SK-N-SH treated with all-trans-retinoic acid at 6 μM for 48 hours (cell line): ENCODE measurements around the gene NAPB.

ENCODE experiments used
- ATAC-seq: fragments of 200-7000 bp; cut with Tn5 transposase; 3 replicates; pipeline ENCODE4 v1.9.1; 2020; ENCODE audit warnings: mild to moderate bottlenecking, moderate library complexity
- ARNTL ChIP-seq: fragments of 450-650 bp; formaldehyde crosslinking; IDR thresholded peaks from 2 replicates; pipeline ENCODE4 v1.5.0; 2020; ENCODE audit warnings: low read depth, mild to moderate bottlenecking, moderate library complexity, borderline replicate concordance
- BACH2 ChIP-seq: fragments of 250-450 bp; sonication (Bioruptor Pico); IDR thresholded peaks from 2 replicates; pipeline ENCODE4 v1.9.0; 2021; ENCODE audit warnings: mild to moderate bottlenecking, borderline replicate concordance
- CREB5 ChIP-seq: fragments of 250-450 bp; sonication (Bioruptor Pico); IDR thresholded peaks from 2 replicates; pipeline ENCODE4 v1.5.1; 2020; ENCODE audit warnings: low read depth, mild to moderate bottlenecking, moderate library complexity
- CSDC2 ChIP-seq: fragments of 250-450 bp; sonication (Bioruptor Pico); IDR thresholded peaks from 2 replicates; pipeline ENCODE4 v1.5.0; 2020; ENCODE audit warnings: mild to moderate bottlenecking, moderate library complexity
- CSRNP3 ChIP-seq: fragments of 250-450 bp; sonication (Bioruptor Pico); IDR thresholded peaks from 2 replicates; pipeline ENCODE4 v1.5.1; 2021; ENCODE audit warnings: mild to moderate bottlenecking, moderate library complexity
- ESRRG ChIP-seq: fragments of 250-450 bp; sonication (Bioruptor Pico); IDR thresholded peaks from 2 replicates; pipeline ENCODE4 v1.6.1; 2021; ENCODE audit warnings: mild to moderate bottlenecking
- ISL1 ChIP-seq: fragments of 250-450 bp; sonication (Bioruptor Pico); IDR thresholded peaks from 2 replicates; pipeline ENCODE4 v2.1.2; 2022; ENCODE audit warnings: mild to moderate bottlenecking, moderate library complexity
- OSR1 ChIP-seq: fragments of 250-450 bp; sonication (Bioruptor Pico); IDR thresholded peaks from 2 replicates; pipeline ENCODE4 v1.8.0; 2022; ENCODE audit warnings: moderate library complexity, mild to moderate bottlenecking, inconsistent platforms
- POU6F1 ChIP-seq: fragments of 250-450 bp; sonication (Bioruptor Pico); IDR thresholded peaks from 2 replicates; pipeline ENCODE4 v1.8.0; 2021; ENCODE audit warnings: low read depth, mild to moderate bottlenecking, moderate library complexity, borderline replicate concordance
- TCF4 ChIP-seq: fragments of 250-450 bp; sonication (Bioruptor Pico); IDR thresholded peaks from 2 replicates; pipeline ENCODE4 v1.8.0; 2021; ENCODE audit warnings: mild to moderate bottlenecking, moderate library complexity, borderline replicate concordance
- TSHZ2 ChIP-seq: fragments of 250-450 bp; sonication (Bioruptor Pico); IDR thresholded peaks from 2 replicates; pipeline ENCODE4 v1.5.0; 2020; ENCODE audit warnings: mild to moderate bottlenecking, moderate library complexity
- ZC3H10 ChIP-seq: fragments of 250-450 bp; sonication (Bioruptor Pico); IDR thresholded peaks from 2 replicates; pipeline ENCODE4 v1.5.1; 2021; ENCODE audit warnings: mild to moderate bottlenecking, moderate library complexity
- ZFP30 ChIP-seq: fragments of 450-650 bp; formaldehyde crosslinking; IDR thresholded peaks from 2 replicates; pipeline ENCODE4 v1.5.0; 2022; ENCODE audit warnings: mild to moderate bottlenecking, moderate library complexity
- ZNF70 ChIP-seq: fragments of 450-650 bp; formaldehyde crosslinking; IDR thresholded peaks from 2 replicates; pipeline ENCODE4 v1.5.0; 2020; ENCODE audit warnings: mild to moderate bottlenecking, moderate library complexity
- ZNF8 ChIP-seq: fragments of 450-650 bp; formaldehyde crosslinking; IDR thresholded peaks from 2 replicates; pipeline ENCODE4 v1.5.0; 2020; ENCODE audit warnings: mild to moderate bottlenecking, moderate library complexity

Gene NAPB

GRCh38 chr20:23396950-23397627 is 24.2 kb downstream of the NAPB start:
- no peak for ATAC-seq
- TF ChIP-seq POU6F1 (CRISPR knock-in tag) (no peak), ESRRG (CRISPR knock-in tag) (no peak), ZNF8 (CRISPR knock-in tag) (no peak)

GRCh38 chr20:23393996-23394775 is 27.1 kb downstream of the NAPB start:
- ATAC-seq: no peak
- TF ChIP-seq CSRNP3 (CRISPR knock-in tag): no peak
- no peak for TF ChIP-seq ARNTL (CRISPR knock-in tag)
- TF ChIP-seq, all 23 proteins: peak for 0

GRCh38 chr20:23391707-23392310 is 29.5 kb downstream of the NAPB start:
- TF ChIP-seq ZFP30 (CRISPR knock-in tag): no peak
- no peak for TF ChIP-seq CSRNP3 (CRISPR knock-in tag)
- TF ChIP-seq ESRRG (CRISPR knock-in tag): no peak
- no peak for TF ChIP-seq POU6F1 (CRISPR knock-in tag)
- TF ChIP-seq TCF4 (CRISPR knock-in tag): no peak
- TF ChIP-seq TSHZ2 (CRISPR knock-in tag): no peak
- TF ChIP-seq ZC3H10 (CRISPR knock-in tag): no peak
- no peak for TF ChIP-seq ZNF70
- TF ChIP-seq ARNTL (CRISPR knock-in tag): no peak
- TF ChIP-seq ISL1 (CRISPR knock-in tag): no peak
- TF ChIP-seq CSDC2: no peak
- no peak for TF ChIP-seq CREB5
- TF ChIP-seq ZNF8 (CRISPR knock-in tag): no peak
- TF ChIP-seq OSR1 (CRISPR knock-in tag): no peak
- no peak for TF ChIP-seq BACH2 (CRISPR knock-in tag)
- no peak for ATAC-seq
